NCI-H2029 treated with DMSO at 0.1 percent for 48 hours (cell line): Measurements from ENCODE around the gene NDUFS7.

ENCODE experiments used
- DNase-seq: peaks from one replicate; lab custom pipeline; 2025; lab: John Stamatoyannopoulos, UW

Gene NDUFS7

GRCh38 chr19:1401138-1401888 is 17.6 kb downstream of the NDUFS7 start, which contains the start of gene GAMT:
Gene GAMT (minus strand): TSS chr19:1401542. CDS start chr19:1401476, 66 bp downstream.
- no peak for DNase-seq

GRCh38 chr19:1401889-1402217 is 18.1 kb downstream of the NDUFS7 start:
- no peak for DNase-seq

- DNase-seq = no peak
Measured at GRCh38 chr19:1402411-1403070, 18.8 kb downstream of the NDUFS7 start.

- peak; percentile 64 for DNase-seq
Measured at GRCh38 chr19:1406774-1407527, 23.2 kb downstream of the NDUFS7 start.

GRCh38 chr19:1407528-1408299 is 24.0 kb downstream of the NDUFS7 start, which contains the start of gene DAZAP1:
Gene DAZAP1 (plus strand): TSS chr19:1407586. CDS start chr19:1407774, 188 bp downstream.
- no peak for DNase-seq

- no peak for DNase-seq
Measured at GRCh38 chr19:1408300-1409203, 24.8 kb downstream of the NDUFS7 start.

GRCh38 chr19:1409204-1410005 is 25.7 kb downstream of the NDUFS7 start:
- no peak for DNase-seq

GRCh38 chr19:1410136-1410786 is 26.6 kb downstream of the NDUFS7 start:
- DNase-seq = no peak

GRCh38 chr19:1410789-1411188 is 27.1 kb downstream of the NDUFS7 start:
- no peak for DNase-seq

GRCh38 chr19:1411255-1412191 is 27.8 kb downstream of the NDUFS7 start:
- no peak for DNase-seq

GRCh38 chr19:1412323-1412923 is 28.7 kb downstream of the NDUFS7 start:
- no peak for DNase-seq

GRCh38 chr19:1412995-1413800 is 29.5 kb downstream of the NDUFS7 start:
- DNase-seq = no peak

- no peak for DNase-seq
Measured at GRCh38 chr19:1416014-1416841, 32.5 kb downstream of the NDUFS7 start.

GRCh38 chr19:1417145-1417544 is 33.4 kb downstream of the NDUFS7 start:
- no peak for DNase-seq

- no peak for DNase-seq
Measured at GRCh38 chr19:1417681-1418495, 34.2 kb downstream of the NDUFS7 start.

- no peak for DNase-seq
Measured at GRCh38 chr19:1418496-1418775, 34.7 kb downstream of the NDUFS7 start.
